Esophagus muscularis mucosa (tissue), 3 donors: Measurements from ENCODE around the gene UFC1.

Source experiments
- POLR2A ChIP-seq: fragments of 450-650 bp; IDR thresholded peaks from one replicate; pipeline ENCODE4 v1.6.1; 2017; ENCODE audit warnings: antibody characterized with exemption, moderate library complexity, mild to moderate bottlenecking, low read depth
- TF ChIP-seq, protein P1 (sequence below), 3 experiments: fragments of 200-600 bp in 2 of 3; fragments of 450-650 bp in 1 of 3; sonication (generic) in 2 of 3; IDR thresholded peaks; one replicate each; pipeline ENCODE4 v1.5.1; 2017 to 2019; ENCODE audit warnings: antibody characterized with exemption in 3 of 3, mild to moderate bottlenecking in 2 of 3, moderate library complexity in 1 of 3

DNA sequence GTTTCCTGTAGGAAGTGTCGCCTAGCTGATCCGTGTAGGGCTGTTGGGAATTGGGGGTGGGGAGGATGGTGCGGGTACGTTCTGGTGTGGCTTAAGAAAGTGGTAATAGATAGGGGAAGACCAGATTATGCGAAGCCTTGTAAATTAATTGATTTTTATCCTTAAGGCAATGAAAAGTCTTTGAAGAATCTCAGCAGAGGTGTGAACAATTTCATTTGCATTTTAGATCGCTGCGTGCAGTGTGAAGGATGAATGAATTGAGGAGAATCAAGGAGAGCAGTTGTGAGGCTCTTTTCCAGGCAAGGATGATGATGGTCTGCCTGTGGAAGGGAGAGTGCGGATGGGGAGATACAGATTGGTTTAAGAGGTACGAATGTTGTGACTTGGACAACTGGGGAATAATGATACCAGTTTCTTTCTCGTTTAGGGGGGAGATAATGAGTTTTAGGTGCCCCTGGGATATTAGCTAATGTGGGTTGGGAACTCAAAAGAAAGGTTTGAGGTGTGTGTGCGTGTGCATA lies 20.5 kb upstream of the UFC1 start:
- TF ChIP-seq, protein P1, sequence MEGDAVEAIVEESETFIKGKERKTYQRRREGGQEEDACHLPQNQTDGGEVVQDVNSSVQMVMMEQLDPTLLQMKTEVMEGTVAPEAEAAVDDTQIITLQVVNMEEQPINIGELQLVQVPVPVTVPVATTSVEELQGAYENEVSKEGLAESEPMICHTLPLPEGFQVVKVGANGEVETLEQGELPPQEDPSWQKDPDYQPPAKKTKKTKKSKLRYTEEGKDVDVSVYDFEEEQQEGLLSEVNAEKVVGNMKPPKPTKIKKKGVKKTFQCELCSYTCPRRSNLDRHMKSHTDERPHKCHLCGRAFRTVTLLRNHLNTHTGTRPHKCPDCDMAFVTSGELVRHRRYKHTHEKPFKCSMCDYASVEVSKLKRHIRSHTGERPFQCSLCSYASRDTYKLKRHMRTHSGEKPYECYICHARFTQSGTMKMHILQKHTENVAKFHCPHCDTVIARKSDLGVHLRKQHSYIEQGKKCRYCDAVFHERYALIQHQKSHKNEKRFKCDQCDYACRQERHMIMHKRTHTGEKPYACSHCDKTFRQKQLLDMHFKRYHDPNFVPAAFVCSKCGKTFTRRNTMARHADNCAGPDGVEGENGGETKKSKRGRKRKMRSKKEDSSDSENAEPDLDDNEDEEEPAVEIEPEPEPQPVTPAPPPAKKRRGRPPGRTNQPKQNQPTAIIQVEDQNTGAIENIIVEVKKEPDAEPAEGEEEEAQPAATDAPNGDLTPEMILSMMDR (IDR thresholded peaks at IDR 0.05) = no peak
- no peak for TF ChIP-seq POLR2A
